Osteoblast (primary cell): ENCODE measurements around the gene KIF14. TPM values are rescaled to one million over a fixed set of nuclear protein-coding genes. Genes with fewer than 3 reads are reported as not detected.
"Not testable (repeated sequence)": the region's sequence is repeated elsewhere in the genome, so short reads cannot be mapped to it uniquely, and the experiment has no call there.

Experiments used
- DNase-seq: peaks from one replicate; pipeline ENCODE4 v3.0.0; 2011; ENCODE audit warnings: low spot score, mixed read lengths; ENCODE audit not compliant: insufficient read length; ENCODE audit errors: missing footprints
- H2AFZ ChIP-seq: 2 replicates; pipeline ENCODE4 v1.6.0; 2011; ENCODE audit warnings: mild to moderate bottlenecking, low read length
- H3K27ac ChIP-seq: 2 replicates; pipeline ENCODE4 v1.5.1; 2011; ENCODE audit warnings: mild to moderate bottlenecking, low read depth, low read length, moderate library complexity
- H3K27me3 ChIP-seq: 2 replicates; pipeline ENCODE4 v1.6.0; 2012; ENCODE audit warnings: mild to moderate bottlenecking, control low read depth, inconsistent platforms, low read length, moderate library complexity; ENCODE audit not compliant: insufficient read depth
- H3K36me3 ChIP-seq: 2 replicates; pipeline ENCODE4 v1.5.1; 2011; ENCODE audit warnings: mild to moderate bottlenecking, low read length, control low read depth, moderate library complexity; ENCODE audit not compliant: insufficient read depth
- H3K4me1 ChIP-seq: 2 replicates; pipeline ENCODE4 v1.5.1; 2011; ENCODE audit warnings: mild to moderate bottlenecking, low read length, control low read depth, moderate library complexity; ENCODE audit not compliant: insufficient read depth
- H3K4me2 ChIP-seq: 2 replicates; pipeline ENCODE4 v1.6.0; 2011; ENCODE audit warnings: mild to moderate bottlenecking, low read length; ENCODE audit not compliant: insufficient read depth
- H3K4me3 ChIP-seq: fragments of 200-600 bp; sonication (generic); 3 replicates; pipeline ENCODE4 v1.5.1; 2012; ENCODE audit warnings: mild to moderate bottlenecking, low read length, inconsistent platforms; ENCODE audit not compliant: insufficient read depth
- H3K79me2 ChIP-seq: 2 replicates; pipeline ENCODE4 v1.6.0; 2012; ENCODE audit warnings: mild to moderate bottlenecking, low read length, control low read depth, inconsistent platforms; ENCODE audit not compliant: insufficient read depth
- H3K9me3 ChIP-seq: 2 replicates; pipeline ENCODE4 v1.5.1; 2011; ENCODE audit warnings: low read depth, low read length, control low read depth
- H4K20me1 ChIP-seq: 2 replicates; pipeline ENCODE4 v1.6.0; 2012; ENCODE audit warnings: mild to moderate bottlenecking, low read length, control low read depth; ENCODE audit not compliant: insufficient read depth
- total RNA-seq: library from RNA; depleted of rRNA; stranded (reverse); fragments of >200 nt; gene quantifications from 2 replicates; pipeline ENCODE4 v1.2.3, GENCODE V29; 2012
- TF ChIP-seq, protein P1 (sequence below): IDR thresholded peaks from 2 replicates; pipeline ENCODE4 v1.5.1; 2011; ENCODE audit warnings: mild to moderate bottlenecking, low read depth, low read length, moderate library complexity; ENCODE audit errors: extremely low read depth

The KIF14 gene
- total RNA-seq, 1 donor: 1.8 TPM

DNA sequence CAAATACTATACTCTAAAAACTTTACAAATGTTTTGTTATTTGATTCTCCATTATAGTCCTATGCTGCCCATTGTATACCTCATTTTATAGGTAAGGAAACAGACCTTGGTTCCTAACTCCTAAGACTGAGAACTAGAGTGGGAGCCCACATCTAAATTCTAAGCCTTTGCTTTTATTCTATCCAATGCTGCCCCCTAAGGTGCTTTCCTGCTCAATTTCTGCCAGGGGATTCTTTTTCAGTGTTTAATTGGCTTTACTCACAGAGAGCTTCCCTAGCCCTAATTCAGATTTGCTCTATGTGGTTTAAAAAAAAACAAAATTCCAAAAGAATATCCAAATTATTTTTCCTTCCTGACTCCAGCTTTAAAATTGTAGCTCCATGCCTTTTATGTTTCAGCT is 64.5 kb downstream of the KIF14 start:
- no peak for DNase-seq
- no peaks in the 10 kb centered on the region for H4K20me1 ChIP-seq
- no peaks in the 10 kb centered on the region for H3K4me1 ChIP-seq
- no peaks in the 10 kb centered on the region for H3K79me2 ChIP-seq
- H3K4me3 ChIP-seq: no peak overlapping the region
- H3K4me2 ChIP-seq: no peak overlapping the region
- no peaks in the 10 kb centered on the region for H3K27me3 ChIP-seq
- H3K36me3 ChIP-seq: peaks cover 6% of the 10 kb centered on the region
- H3K27ac ChIP-seq: no peak overlapping the region
- no peak overlapping the region for H2AFZ ChIP-seq
- no peaks in the 10 kb centered on the region for H3K9me3 ChIP-seq
- TF ChIP-seq, protein P1, sequence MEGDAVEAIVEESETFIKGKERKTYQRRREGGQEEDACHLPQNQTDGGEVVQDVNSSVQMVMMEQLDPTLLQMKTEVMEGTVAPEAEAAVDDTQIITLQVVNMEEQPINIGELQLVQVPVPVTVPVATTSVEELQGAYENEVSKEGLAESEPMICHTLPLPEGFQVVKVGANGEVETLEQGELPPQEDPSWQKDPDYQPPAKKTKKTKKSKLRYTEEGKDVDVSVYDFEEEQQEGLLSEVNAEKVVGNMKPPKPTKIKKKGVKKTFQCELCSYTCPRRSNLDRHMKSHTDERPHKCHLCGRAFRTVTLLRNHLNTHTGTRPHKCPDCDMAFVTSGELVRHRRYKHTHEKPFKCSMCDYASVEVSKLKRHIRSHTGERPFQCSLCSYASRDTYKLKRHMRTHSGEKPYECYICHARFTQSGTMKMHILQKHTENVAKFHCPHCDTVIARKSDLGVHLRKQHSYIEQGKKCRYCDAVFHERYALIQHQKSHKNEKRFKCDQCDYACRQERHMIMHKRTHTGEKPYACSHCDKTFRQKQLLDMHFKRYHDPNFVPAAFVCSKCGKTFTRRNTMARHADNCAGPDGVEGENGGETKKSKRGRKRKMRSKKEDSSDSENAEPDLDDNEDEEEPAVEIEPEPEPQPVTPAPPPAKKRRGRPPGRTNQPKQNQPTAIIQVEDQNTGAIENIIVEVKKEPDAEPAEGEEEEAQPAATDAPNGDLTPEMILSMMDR: peak; percentile 17

DNA sequence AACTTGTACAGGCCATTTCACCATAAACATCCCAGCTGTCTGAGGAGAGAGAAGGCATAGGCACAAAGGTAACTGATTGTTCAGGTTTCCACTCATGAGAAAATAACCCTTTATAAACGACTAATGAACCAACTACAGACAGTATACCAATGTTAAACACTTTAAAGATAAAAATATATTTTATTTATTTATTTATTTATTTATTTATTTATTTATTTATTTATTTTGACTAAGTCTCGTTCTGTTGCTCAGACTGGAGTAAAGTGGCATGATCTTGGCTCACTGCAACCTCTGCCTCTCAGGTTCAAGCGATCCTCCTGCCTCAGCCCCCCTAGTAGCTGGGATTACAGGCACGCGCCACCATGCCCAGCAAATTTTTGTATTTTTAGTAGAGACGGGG is 67.8 kb downstream of the KIF14 start:
- not testable (repeated sequence) for H3K79me2 ChIP-seq, H3K27me3 ChIP-seq, H2AFZ ChIP-seq, H3K4me3 ChIP-seq, H4K20me1 ChIP-seq, H3K4me1 ChIP-seq, DNase-seq, H3K4me2 ChIP-seq, H3K9me3 ChIP-seq, H3K27ac ChIP-seq, H3K36me3 ChIP-seq

DNA sequence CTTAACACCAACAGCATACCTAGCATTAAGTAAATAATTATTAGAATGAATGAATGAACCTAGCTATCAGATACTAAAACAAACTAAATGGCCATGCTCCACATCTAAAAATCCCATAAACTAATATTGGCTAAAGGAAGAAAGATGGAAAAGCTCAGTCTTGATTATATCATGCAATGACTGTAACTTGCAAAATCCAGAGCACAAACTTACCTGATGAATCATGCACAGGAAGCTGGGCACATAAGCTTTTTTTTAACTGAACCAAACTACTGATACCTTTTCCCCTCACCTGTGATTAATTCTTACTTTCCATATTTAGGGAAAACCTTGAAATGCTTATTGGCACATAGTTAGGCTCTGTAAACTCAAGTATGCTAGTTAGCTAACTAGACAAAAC is 70.2 kb downstream of the KIF14 start:
- no peak overlapping the region for H2AFZ ChIP-seq
- H4K20me1 ChIP-seq: no peaks in the 10 kb centered on the region
- H3K4me1 ChIP-seq: no peaks in the 10 kb centered on the region
- H3K9me3 ChIP-seq: no peaks in the 10 kb centered on the region
- H3K79me2 ChIP-seq: no peaks in the 10 kb centered on the region
- H3K4me2 ChIP-seq: no peak overlapping the region
- no peaks in the 10 kb centered on the region for H3K27me3 ChIP-seq
- DNase-seq: no peak
- TF ChIP-seq, protein P1: no peak
- peaks cover 6% of the 10 kb centered on the region for H3K36me3 ChIP-seq
- no peak overlapping the region for H3K4me3 ChIP-seq
- H3K27ac ChIP-seq: no peak overlapping the region

DNA sequence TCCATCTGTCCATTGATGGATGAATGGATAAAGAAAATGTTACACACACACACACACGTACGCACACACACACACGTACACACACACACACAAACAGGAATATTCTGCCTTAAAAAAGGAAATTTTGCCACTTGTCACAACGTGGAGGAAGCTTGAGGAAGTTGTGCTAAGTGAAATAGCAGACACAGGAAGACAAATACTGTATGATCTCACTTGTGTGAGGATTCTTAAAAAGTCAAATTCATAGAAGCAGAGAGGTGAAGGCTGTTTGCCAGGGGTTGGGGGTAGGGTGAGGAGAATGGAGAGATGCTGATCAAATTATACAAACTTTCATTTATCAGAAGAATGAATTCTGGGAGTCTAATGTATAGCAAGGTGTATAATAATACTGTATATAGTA is 73.2 kb downstream of the KIF14 start:
- Histone ChIP-seq H3K27ac (no peak overlapping the region), H2AFZ (no peak overlapping the region), H3K36me3 (no peaks in the 10 kb centered on the region), H3K4me2 (no peak overlapping the region), H3K27me3 (no peaks in the 10 kb centered on the region), H3K9me3 (no peaks in the 10 kb centered on the region), H3K79me2 (no peaks in the 10 kb centered on the region), H4K20me1 (no peaks in the 10 kb centered on the region), H3K4me3 (no peak overlapping the region), H3K4me1 (no peaks in the 10 kb centered on the region)
- DNase-seq: no peak
- TF ChIP-seq, protein P1: no peak
